H1 (cell line): ENCODE results near the gene C2orf80. TPM values are rescaled to one million over a fixed set of nuclear protein-coding genes. Genes with fewer than 3 reads are reported as not detected.

Experiments
- CTCF ChIA-PET: fragments of 300-600 bp; sonication (Branson Sonifier 250); formaldehyde crosslinking; loops from one replicate; lab custom pipeline; 2021; ENCODE audit not compliant: partially characterized antibody; lab: Charles Lee
- POLR2A ChIA-PET: fragments of 300-600 bp; sonication (Branson Sonifier 250); formaldehyde crosslinking; loops from one replicate; lab custom pipeline; 2021; ENCODE audit warnings: inconsistent platforms; ENCODE audit not compliant: partially characterized antibody; lab: Charles Lee
- DNase-seq, 2 experiments: peaks; one replicate each; pipeline versions ENCODE4 v3.0.0 to v3.0.0-alpha.2; 2010 to 2022; ENCODE audit warnings: low spot score in 2 of 2, low read depth in 1 of 2, mixed read lengths in 1 of 2
- FAIRE-seq: peaks from 2 replicates; lab custom pipeline; 2011; peaks lifted over from hg19 to GRCh38; lab: Jason Lieb, UNC
- H2AFZ ChIP-seq: 2 replicates; pipeline ENCODE4 v1.8.1; 2012; ENCODE audit warnings: low read length, inconsistent platforms
- H2AK5ac ChIP-seq: 2 replicates; pipeline ENCODE4 v1.6.1; 2013; ENCODE audit warnings: low read depth, low read length
- H2BK120ac ChIP-seq: replicated peaks from 2 replicates; pipeline ENCODE3; 2013; ENCODE audit warnings: low read depth, low read length, inconsistent platforms
- H2BK12ac ChIP-seq: 2 replicates; pipeline ENCODE4 v1.6.1; 2013; ENCODE audit warnings: low read depth, low read length
- H2BK15ac ChIP-seq: 2 replicates; pipeline ENCODE4 v1.6.1; 2013; ENCODE audit warnings: low read length
- H2BK20ac ChIP-seq: 2 replicates; pipeline ENCODE4 v1.6.1; 2013; ENCODE audit warnings: low read length
- H2BK5ac ChIP-seq: 2 replicates; pipeline ENCODE4 v1.6.1; 2013; ENCODE audit warnings: low read depth, low read length
- H3K14ac ChIP-seq: 2 replicates; pipeline ENCODE4 v1.6.1; 2013; ENCODE audit warnings: inconsistent platforms; ENCODE audit not compliant: insufficient read length
- H3K18ac ChIP-seq: 2 replicates; pipeline ENCODE4 v1.6.1; 2013; ENCODE audit warnings: low read length; ENCODE audit errors: extremely low read depth
- H3K23ac ChIP-seq: 2 replicates; pipeline ENCODE4 v1.6.1; 2013; ENCODE audit warnings: inconsistent platforms; ENCODE audit not compliant: insufficient read length
- H3K23me2 ChIP-seq: 2 replicates; pipeline ENCODE4 v1.6.1; 2013; ENCODE audit warnings: low read depth, low read length
- H3K27ac ChIP-seq: 2 replicates; pipeline ENCODE4 v1.6.1; 2011; ENCODE audit warnings: low read depth, low read length, inconsistent platforms
- H3K27me3 ChIP-seq, 4 experiments: replicated peaks in 1 of 4; 1 replicate in 1 of 4; 2 replicates in 3 of 4; pipeline versions ENCODE4 v1.6.1 to v1.8.1; 2011 to 2013; ENCODE audit warnings: low read length in 3 of 4, mild to moderate bottlenecking in 3 of 4, inconsistent platforms in 2 of 4, mixed read lengths in 2 of 4, moderate library complexity in 1 of 4; ENCODE audit not compliant: control insufficient read depth in 3 of 4, insufficient read depth in 3 of 4; ENCODE audit errors: extremely low read depth in 1 of 4
- H3K36me3 ChIP-seq, 4 experiments: 2 replicates each; pipeline versions ENCODE4 v1.6.1 to v1.8.1; 2011 to 2013; ENCODE audit warnings: mild to moderate bottlenecking in 4 of 4, low read length in 3 of 4, moderate library complexity in 2 of 4, control low read depth in 1 of 4, inconsistent platforms in 1 of 4; ENCODE audit not compliant: insufficient read depth in 4 of 4, control insufficient read depth in 2 of 4
- H3K4ac ChIP-seq: replicated peaks from 2 replicates; pipeline ENCODE3; 2013; ENCODE audit warnings: low read length, low read depth, mixed read lengths, inconsistent platforms; ENCODE audit not compliant: insufficient read length
- H3K4me1 ChIP-seq, 4 experiments: replicated peaks in 1 of 4; 1 replicate in 1 of 4; 2 replicates in 3 of 4; pipeline versions ENCODE4 v1.6.1 to v1.8.1; 2011 to 2013; ENCODE audit warnings: low read length in 3 of 4, inconsistent platforms in 2 of 4, mixed read lengths in 1 of 4; ENCODE audit not compliant: insufficient read depth in 4 of 4, control insufficient read depth in 3 of 4
- H3K4me2 ChIP-seq, 2 experiments: 2 replicates each; pipeline versions ENCODE4 v1.6.1 to v1.8.1; 2011 to 2013; ENCODE audit warnings: low read depth in 2 of 2, low read length in 2 of 2, control low read depth in 1 of 2, inconsistent platforms in 1 of 2, mild to moderate bottlenecking in 1 of 2; ENCODE audit not compliant: insufficient read depth in 1 of 2
- H3K4me3 ChIP-seq, 4 experiments: fragments of 200-600, 300-600 bp in 1 of 4; sonication (generic), shearing (Covaris generic), sonication (Bioruptor Twin) in 1 of 4; 2 replicates each; pipeline versions ENCODE4 v1.5.1 to v1.8.1; 2011 to 2016; ENCODE audit warnings: low read length in 4 of 4, low read depth in 3 of 4, control low read depth in 2 of 4, inconsistent platforms in 2 of 4, mild to moderate bottlenecking in 2 of 4, mixed read lengths in 1 of 4, moderate library complexity in 1 of 4; ENCODE audit not compliant: insufficient read depth in 2 of 4; ENCODE audit errors: extremely low read depth in 1 of 4
- H3K56ac ChIP-seq: replicated peaks from 2 replicates; pipeline ENCODE3; 2013; ENCODE audit warnings: low read depth, mild to moderate bottlenecking, mixed read lengths, low read length, inconsistent platforms; ENCODE audit not compliant: insufficient read length
- H3K79me1 ChIP-seq: 2 replicates; pipeline ENCODE4 v1.6.1; 2013; ENCODE audit warnings: low read depth, low read length, control low read depth
- H3K79me2 ChIP-seq, 2 experiments: 2 replicates each; pipeline versions ENCODE4 v1.6.1 to v1.8.1; 2012 to 2013; ENCODE audit warnings: low read length in 2 of 2, mild to moderate bottlenecking in 2 of 2, inconsistent platforms in 1 of 2; ENCODE audit not compliant: insufficient read depth in 2 of 2, control insufficient read depth in 1 of 2
- H3K9ac ChIP-seq, 4 experiments: replicated peaks in 1 of 4; 1 replicate in 1 of 4; 2 replicates in 3 of 4; pipeline versions ENCODE4 v1.6.1 to v1.8.1; 2011 to 2013; ENCODE audit warnings: low read depth in 3 of 4, low read length in 3 of 4, control low read depth in 2 of 4, mild to moderate bottlenecking in 2 of 4, moderate library complexity in 2 of 4, inconsistent platforms in 1 of 4; ENCODE audit errors: extremely low read depth in 1 of 4
- H3K9me3 ChIP-seq, 2 experiments: 2 replicates each; pipeline versions ENCODE4 v1.6.1 to v1.8.1; 2012 to 2013; ENCODE audit warnings: mild to moderate bottlenecking in 2 of 2, moderate library complexity in 2 of 2, control low read depth in 1 of 2, inconsistent platforms in 1 of 2, low read depth in 1 of 2, low read length in 1 of 2, mixed read lengths in 1 of 2; ENCODE audit not compliant: insufficient read depth in 2 of 2
- H4K20me1 ChIP-seq, 2 experiments: replicated peaks in 1 of 2; 2 replicates each; pipeline versions ENCODE3 to v1.8.1; 2011 to 2013; ENCODE audit warnings: inconsistent platforms in 2 of 2, low read length in 2 of 2, mild to moderate bottlenecking in 1 of 2; ENCODE audit not compliant: insufficient read depth in 2 of 2, control insufficient read depth in 1 of 2
- H4K5ac ChIP-seq: 2 replicates; pipeline ENCODE4 v1.6.1; 2013; ENCODE audit warnings: low read length, low read depth, mixed read lengths, inconsistent platforms; ENCODE audit not compliant: insufficient read length
- H4K8ac ChIP-seq: 2 replicates; pipeline ENCODE4 v1.8.0; 2013; ENCODE audit warnings: mild to moderate bottlenecking, moderate library complexity, low read length, inconsistent platforms; ENCODE audit not compliant: insufficient read depth; ENCODE audit errors: extremely low read depth
- H4K91ac ChIP-seq: replicated peaks from 2 replicates; pipeline ENCODE3; 2013; ENCODE audit warnings: low read length, mixed read lengths, inconsistent platforms; ENCODE audit not compliant: insufficient read length
- ASH2L ChIP-seq: fragments of 200-600, 300-600 bp; sonication (generic); IDR thresholded peaks from one replicate; pipeline ENCODE4 v1.7.1; 2017; ENCODE audit warnings: low read length
- RAD21 ChIP-seq, 2 experiments: IDR thresholded peaks in 1 of 2; conservative IDR thresholded peaks in 1 of 2; 2 replicates each; pipeline ENCODE4 v1.6.1; 2011; ENCODE audit warnings: low read depth in 2 of 2, low read length in 2 of 2, improper control_type of control experiment in 1 of 2, inconsistent platforms in 1 of 2, mild to moderate bottlenecking in 1 of 2, moderate library complexity in 1 of 2
- WGBS, 2 experiments: shearing (Covaris generic) in 1 of 2; methylation state at CpG; one replicate each; pipeline versions ENCODE4 v1.1.6 to v1.1.7; 2013 to 2015; ENCODE audit warnings: low lambda C conversion rate in 2 of 2, mixed read lengths in 2 of 2, inconsistent platforms in 1 of 2, low coverage in 1 of 2, missing lambda C conversion rate in 1 of 2; ENCODE audit not compliant: insufficient replicate concordance in 2 of 2, insufficient coverage in 1 of 2, insufficient read length in 1 of 2; ENCODE audit errors: extremely low coverage in 1 of 2, missing lambda C conversion rate in 1 of 2; 5-methylcytosine and 5-hydroxymethylcytosine counted together
- polyA plus RNA-seq, 7 experiments: library from polyadenylated mRNA; depleted of rRNA in 3 of 7; stranded (reverse) in 5 of 7; unstranded in 2 of 7; fragments of >200 nt in 5 of 7; fragments of 200-250 nt in 2 of 7; gene quantifications; 1 replicate in 5 of 7; 2 replicates in 1 of 7; 4 replicates in 1 of 7; pipeline versions ENCODE4 v1.2.1 to v1.2.3, GENCODE V29; 2011 to 2013; ENCODE audit warnings: missing spikeins in 2 of 7, mixed read lengths in 2 of 7
- total RNA-seq: library from RNA; stranded (reverse); fragmentation: NEBNext Ultra II Directional; extraction: Animal tissue kit (Norgen Biotek cat#: 25700); gene quantifications from 2 replicates; pipeline ENCODE4 v1.2.1, GENCODE V29; 2021

C2orf80 gene
- total and polyA plus RNA-seq, 2 of the 8 experiments (the other 6 are each of a cell fraction or from before 2014, with no cell fraction given) = 0.97 to 1.1 TPM

DNA sequence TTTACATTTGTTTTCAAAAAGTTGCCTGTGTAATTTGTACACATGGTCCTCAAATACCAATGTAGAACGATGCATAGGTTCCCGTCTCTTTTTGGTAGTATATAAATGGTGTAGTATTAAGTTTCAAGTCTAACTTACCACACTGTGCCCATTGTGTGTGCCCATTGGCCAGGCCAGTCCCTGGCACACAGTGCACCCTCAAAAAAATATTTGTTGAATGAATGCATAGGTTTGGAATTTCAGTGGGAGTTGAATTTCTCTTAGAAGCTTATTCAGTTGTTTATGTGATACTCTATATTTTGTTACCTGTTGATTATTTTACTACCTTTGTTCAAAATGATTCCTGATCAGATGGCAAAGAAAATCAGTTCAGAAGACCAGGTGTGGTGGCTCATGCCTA lies 35.0 kb upstream of the C2orf80 start:
- Histone ChIP-seq H4K8ac (no peak overlapping the region), H2BK20ac (no peak overlapping the region), H3K4me1 (no peaks in the 10 kb centered on the region), H2AFZ (no peak overlapping the region), H2BK5ac (no peak overlapping the region), H3K27ac (no peak overlapping the region), H3K56ac (no peak overlapping the region), H3K4ac (no peak overlapping the region), H2AK5ac (no peak overlapping the region), H2BK15ac (no peak overlapping the region), H3K79me2 (no peaks in the 10 kb centered on the region), H3K23ac (no peak overlapping the region), H3K9me3 (peaks cover 8 to 9% of the 10 kb centered on the region in 2 experiments; a peak in 2 of 4 replicates), H4K20me1 (no peaks in the 10 kb centered on the region), H3K4me3 (no peak overlapping the region), H3K4me2 (no peak overlapping the region), H3K9ac (no peak overlapping the region), H3K27me3 (no peaks in the 10 kb centered on the region), H3K36me3 (no peaks in the 10 kb centered on the region), H3K18ac (no peak overlapping the region), H4K5ac (no peak overlapping the region), H3K79me1 (no peaks in the 10 kb centered on the region), H4K91ac (no peak overlapping the region), H2BK12ac (no peak overlapping the region), H2BK120ac (no peak overlapping the region), H3K14ac (no peak overlapping the region), H3K23me2 (no peaks in the 10 kb centered on the region)
- no peak for TF ChIP-seq RAD21 (IDR thresholded peaks at IDR 0.05 in 1 of 2, conservative IDR thresholded peaks at IDR 0.05 in 1 of 2; ENCODE audit: low read depth in 2 of 2, low read length in 2 of 2)
- no peak for TF ChIP-seq ASH2L
- 90% methylated on average over 2 of the region's 2 CpGs; no CpG with 5 or more reads in 1 of the 2 experiments for WGBS, 2 experiments
- ChIA-PET CTCF (interaction anchor here (0.8 to 2.4 kb wide), 2 partner anchors 10 to 49 kb away, joined by 4 to 9 read pairs; no protein-coding TSS in a partner anchor), POLR2A (interaction anchor here (0.8 kb wide), 1 partner anchor 22 kb away, joined by 3 read pairs; no protein-coding TSS in a partner anchor)
- no peak for DNase-seq
- no peak for FAIRE-seq
